CD8-positive, alpha-beta memory T cell (primary cell): Measurements from ENCODE around the gene GLT6D1. TPM values are rescaled to one million over a fixed set of nuclear protein-coding genes. Genes with fewer than 3 reads are reported as not detected.

ENCODE experiments used
- CTCF ChIA-PET: fragments of 350-600 bp; sonication (Branson Sonifier 250); formaldehyde crosslinking; loops from one replicate; lab custom pipeline; 2021; ENCODE audit warnings: antibody characterized with exemption; lab: Charles Lee
- POLR2A ChIA-PET: fragments of 350-600 bp; sonication (Branson Sonifier 250); formaldehyde crosslinking; loops from one replicate; lab custom pipeline; 2021; ENCODE audit warnings: antibody characterized with exemption; lab: Charles Lee
- DNase-seq, 5 donors: peaks; one replicate each; pipeline versions ENCODE4 v3.0.0 to v3.0.0-alpha.2; 2020 to 2022; ENCODE audit warnings: mixed read lengths in 1 of 5
- H3K27ac ChIP-seq: one replicate; pipeline ENCODE4 v1.7.0; 2013; ENCODE audit warnings: low read depth, mild to moderate bottlenecking, low read length, moderate library complexity
- H3K27me3 ChIP-seq: 2 replicates; pipeline ENCODE4 v1.7.0; 2013; ENCODE audit warnings: low read length, mild to moderate bottlenecking; ENCODE audit not compliant: insufficient read depth, poor library complexity, severe bottlenecking
- H3K36me3 ChIP-seq: 2 replicates; pipeline ENCODE4 v1.7.0; 2013; ENCODE audit warnings: mild to moderate bottlenecking, low read length, moderate library complexity; ENCODE audit not compliant: insufficient read depth
- H3K4me1 ChIP-seq: 2 replicates; pipeline ENCODE4 v1.7.0; 2013; ENCODE audit warnings: mild to moderate bottlenecking, low read length, moderate library complexity; ENCODE audit not compliant: insufficient read depth
- H3K4me3 ChIP-seq: 2 replicates; pipeline ENCODE4 v1.7.0; 2013; ENCODE audit warnings: mild to moderate bottlenecking, low read length
- H3K9me3 ChIP-seq: 2 replicates; pipeline ENCODE4 v1.7.0; 2013; ENCODE audit warnings: mild to moderate bottlenecking, low read length
- H3K27ac Mint-ChIP-seq, 8 donors: one replicate each; pipeline ENCODE4 v1.8.0; 2020 to 2021; ENCODE audit warnings: mixed read lengths in 8 of 8, mild to moderate bottlenecking in 6 of 8, inconsistent platforms in 3 of 8, moderate library complexity in 3 of 8
- H3K27me3 Mint-ChIP-seq, 2 donors: one replicate each; pipeline ENCODE4 v1.8.0; 2020 to 2021; ENCODE audit warnings: mixed read lengths in 2 of 2, mild to moderate bottlenecking in 1 of 2, moderate library complexity in 1 of 2
- H3K36me3 Mint-ChIP-seq, 3 donors: one replicate each; pipeline ENCODE4 v1.8.0; 2020 to 2021; ENCODE audit warnings: mixed read lengths in 3 of 3, inconsistent platforms in 1 of 3, mild to moderate bottlenecking in 1 of 3
- H3K4me1 Mint-ChIP-seq, 3 donors: one replicate each; pipeline ENCODE4 v1.8.0; 2020 to 2021; ENCODE audit warnings: mixed read lengths in 3 of 3, inconsistent platforms in 1 of 3, mild to moderate bottlenecking in 1 of 3
- H3K4me3 Mint-ChIP-seq, 7 donors: one replicate each; pipeline ENCODE4 v1.8.0; 2020 to 2021; ENCODE audit warnings: mixed read lengths in 7 of 7, mild to moderate bottlenecking in 6 of 7, moderate library complexity in 4 of 7, inconsistent platforms in 2 of 7
- H3K9me3 Mint-ChIP-seq, 5 donors: one replicate each; pipeline ENCODE4 v1.8.0; 2020 to 2022; ENCODE audit warnings: mixed read lengths in 5 of 5, mild to moderate bottlenecking in 3 of 5, moderate library complexity in 2 of 5, inconsistent platforms in 1 of 5
- polyA plus RNA-seq: library from polyadenylated mRNA; unstranded; fragments of 300-500 nt; fragmentation: Illumina TruSeq; gene quantifications from one replicate; pipeline ENCODE4 v1.2.3, GENCODE V29; 2021
- total RNA-seq, 2 experiments: library from RNA; stranded (reverse); gene quantifications; one replicate each; pipeline ENCODE4 v1.2.3, GENCODE V29; 2021

The GLT6D1 gene, protein sequence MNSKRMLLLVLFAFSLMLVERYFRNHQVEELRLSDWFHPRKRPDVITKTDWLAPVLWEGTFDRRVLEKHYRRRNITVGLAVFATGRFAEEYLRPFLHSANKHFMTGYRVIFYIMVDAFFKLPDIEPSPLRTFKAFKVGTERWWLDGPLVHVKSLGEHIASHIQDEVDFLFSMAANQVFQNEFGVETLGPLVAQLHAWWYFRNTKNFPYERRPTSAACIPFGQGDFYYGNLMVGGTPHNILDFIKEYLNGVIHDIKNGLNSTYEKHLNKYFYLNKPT
- not detected for total RNA-seq
- polyA plus RNA-seq: not detected

DNA sequence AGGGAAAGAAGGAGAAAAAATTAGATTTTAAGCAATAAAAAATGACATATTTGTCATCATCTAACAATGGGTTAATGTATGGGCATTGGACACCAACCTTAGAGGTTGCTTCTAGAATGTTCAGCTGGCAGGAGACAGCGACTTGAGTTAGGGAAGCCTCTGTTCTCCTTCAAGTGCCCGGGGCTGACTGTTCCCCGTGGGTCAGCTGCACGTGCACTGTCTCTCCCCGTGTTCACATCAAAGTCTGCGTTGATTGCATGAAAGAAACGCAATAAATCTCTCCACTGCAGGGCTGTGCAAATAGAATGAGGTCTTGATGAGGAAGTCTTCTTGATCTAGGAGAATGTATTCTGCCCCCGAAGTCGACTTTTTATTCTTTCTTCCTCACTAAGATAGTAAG, at the start of gene GLT6D1:
TSS of gene GLT6D1 (minus strand) at position 345 of the 400 bp plus-strand sequence. CDS start 353 bp downstream, outside the sequence.
- Mint-ChIP-seq H3K36me3 (peaks cover 0 to 7% (median 0%) of the 10 kb centered on the region in 3 donors), H3K27ac (no peak within 1 kb of the TSS), H3K9me3 (peaks cover 3 to 15% (median 10%) of the 10 kb centered on the region in 5 donors), H3K27me3 (peaks cover 16 to 59% of the 10 kb centered on the region in 2 donors), H3K4me3 (no peak within 1 kb of the TSS), H3K4me1 (no peaks in the 10 kb centered on the region)
- no peak for DNase-seq
- ChIA-PET POLR2A (no interaction called here), CTCF (no interaction called here)
- H3K4me1 ChIP-seq: no peaks in the 10 kb centered on the region
- H3K9me3 ChIP-seq: no peaks in the 10 kb centered on the region
- no peak within 1 kb of the TSS for H3K27ac ChIP-seq
- no peaks in the 10 kb centered on the region for H3K36me3 ChIP-seq
- no peak within 1 kb of the TSS for H3K4me3 ChIP-seq
- H3K27me3 ChIP-seq: peaks cover 8% of the 10 kb centered on the region

DNA sequence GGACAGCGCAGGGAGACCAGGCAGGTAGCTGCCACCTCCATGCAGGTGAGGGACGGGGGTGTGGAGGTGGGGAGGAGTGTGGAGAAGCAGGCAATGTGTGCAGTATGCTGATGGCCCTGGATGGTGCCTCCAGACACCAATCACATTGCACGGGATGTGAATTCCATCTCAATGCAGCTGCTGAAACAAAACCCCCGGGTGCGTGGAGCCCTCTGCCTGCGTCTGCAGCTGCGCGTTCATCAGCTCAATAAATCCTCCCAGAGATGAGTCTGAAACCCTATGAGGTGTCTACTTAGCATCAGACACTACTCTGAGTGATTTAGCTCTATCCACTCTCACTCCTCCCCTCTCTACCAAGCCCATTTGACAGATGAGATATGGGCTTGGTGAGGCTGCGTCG, 49.7 kb upstream of the GLT6D1 start:
- ChIA-PET POLR2A (no interaction called here), CTCF (no interaction called here)
- no peaks in the 10 kb centered on the region for H3K9me3 ChIP-seq
- H3K4me3 ChIP-seq: no peak overlapping the region
- no peaks in the 10 kb centered on the region for H3K36me3 ChIP-seq
- no peak for DNase-seq
- no peaks in the 10 kb centered on the region for H3K36me3 Mint-ChIP-seq
- no peaks in the 10 kb centered on the region for H3K4me1 ChIP-seq
- no peaks in the 10 kb centered on the region for H3K4me1 Mint-ChIP-seq
- H3K27me3 Mint-ChIP-seq: peaks cover 9 to 12% of the 10 kb centered on the region in 2 donors
- H3K27ac Mint-ChIP-seq: no peak overlapping the region
- no peak overlapping the region for H3K4me3 Mint-ChIP-seq
- H3K27me3 ChIP-seq: peaks cover 3% of the 10 kb centered on the region
- no peaks in the 10 kb centered on the region for H3K9me3 Mint-ChIP-seq
- no peak overlapping the region for H3K27ac ChIP-seq

DNA sequence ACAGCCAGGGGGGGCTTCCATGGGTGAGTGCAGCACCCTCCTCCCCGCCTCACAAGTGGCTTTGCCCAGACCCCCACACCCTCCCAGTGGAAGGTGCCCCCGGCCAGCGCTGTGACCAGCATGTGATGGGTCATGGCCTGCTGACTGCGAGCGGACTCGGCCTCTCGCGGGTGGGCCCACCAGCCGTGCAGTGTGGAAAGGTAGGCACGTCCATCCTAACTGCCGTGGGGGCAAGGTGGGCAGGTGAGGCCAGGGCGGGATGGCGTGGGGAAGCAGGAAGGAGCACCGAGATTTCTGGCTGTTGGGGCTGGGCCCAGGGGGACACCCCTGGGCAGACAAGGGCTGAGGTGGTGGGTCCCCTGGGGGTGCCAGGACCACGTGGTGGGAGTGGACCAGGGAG, 47.9 kb upstream of the GLT6D1 start:
- Histone ChIP-seq H3K9me3 (no peaks in the 10 kb centered on the region), H3K4me3 (no peak overlapping the region), H3K36me3 (no peaks in the 10 kb centered on the region), H3K4me1 (no peaks in the 10 kb centered on the region), H3K27ac (no peak overlapping the region), H3K27me3 (peaks cover 3% of the 10 kb centered on the region)
- no peak overlapping the region for H3K4me3 Mint-ChIP-seq
- peaks cover 6 to 11% of the 10 kb centered on the region in 2 donors for H3K27me3 Mint-ChIP-seq
- ChIA-PET POLR2A (no interaction called here), CTCF (no interaction called here)
- H3K36me3 Mint-ChIP-seq: no peaks in the 10 kb centered on the region
- H3K9me3 Mint-ChIP-seq: no peaks in the 10 kb centered on the region
- H3K4me1 Mint-ChIP-seq: no peaks in the 10 kb centered on the region
- DNase-seq: no peak
- no peak overlapping the region for H3K27ac Mint-ChIP-seq

DNA sequence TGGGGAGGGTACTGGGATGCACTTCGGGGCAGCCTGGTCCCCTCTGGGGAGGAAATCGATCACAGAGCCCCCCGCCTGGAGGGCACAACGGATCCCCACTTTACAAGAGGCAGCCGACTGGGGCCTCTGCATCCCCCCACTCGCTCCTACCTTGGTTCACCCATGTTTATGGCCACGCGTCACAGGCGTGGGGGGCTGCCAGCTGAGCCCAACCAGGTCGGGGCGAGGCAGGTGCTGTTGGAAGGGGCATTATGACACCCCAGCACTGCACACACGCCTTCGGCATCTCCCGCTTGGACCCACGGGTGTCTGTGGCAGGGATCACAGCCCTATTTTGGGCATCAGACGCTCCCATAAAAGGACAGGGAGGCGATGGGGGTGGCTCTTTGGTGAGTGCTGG, 45.4 kb upstream of the GLT6D1 start:
- Histone ChIP-seq H3K27ac (no peak overlapping the region), H3K36me3 (no peaks in the 10 kb centered on the region), H3K27me3 (peaks cover 3% of the 10 kb centered on the region), H3K4me3 (no peak overlapping the region), H3K4me1 (no peaks in the 10 kb centered on the region), H3K9me3 (no peaks in the 10 kb centered on the region)
- DNase-seq: no peak
- no peaks in the 10 kb centered on the region for H3K4me1 Mint-ChIP-seq
- CTCF ChIA-PET: no interaction called here
- H3K36me3 Mint-ChIP-seq: no peaks in the 10 kb centered on the region
- POLR2A ChIA-PET: no interaction called here
- H3K9me3 Mint-ChIP-seq: no peaks in the 10 kb centered on the region
- H3K27me3 Mint-ChIP-seq: peaks cover 3 to 5% of the 10 kb centered on the region in 2 donors
- H3K4me3 Mint-ChIP-seq: no peak overlapping the region
- no peak overlapping the region for H3K27ac Mint-ChIP-seq

DNA sequence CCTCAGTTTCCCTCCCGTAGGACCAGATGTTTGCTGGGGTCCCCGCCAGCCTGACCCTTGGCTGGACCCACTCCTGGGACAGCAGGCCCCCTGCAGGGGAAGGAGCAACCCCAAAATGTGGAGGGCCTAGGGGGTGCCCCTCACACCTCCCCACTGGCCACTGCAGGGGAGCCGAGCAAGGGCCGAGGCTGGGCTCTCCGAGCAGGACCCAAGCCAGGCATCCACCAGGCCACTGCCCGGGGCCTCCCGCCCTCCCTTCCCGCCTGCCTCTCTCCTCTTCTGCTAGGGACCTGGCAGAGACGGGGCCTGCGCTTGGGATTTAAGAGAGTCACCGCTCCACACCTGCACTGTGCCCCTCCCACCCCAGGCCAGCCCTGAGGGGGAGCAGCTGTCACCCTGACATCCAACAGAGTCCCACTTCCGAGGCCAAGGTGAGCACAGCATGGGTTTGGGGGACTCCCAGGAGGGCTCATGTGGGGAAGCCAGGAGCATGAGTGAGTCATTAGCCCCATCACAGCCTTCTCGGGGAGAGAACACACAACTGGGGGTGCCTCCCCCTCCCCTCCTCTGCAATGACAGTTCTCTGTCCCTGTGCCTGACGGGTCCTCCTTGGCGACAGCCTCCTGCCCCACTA, 44.2 kb upstream of the GLT6D1 start:
- POLR2A ChIA-PET: no interaction called here
- Mint-ChIP-seq H3K4me3 (no peak overlapping the region), H3K27ac (no peak overlapping the region), H3K4me1 (no peaks in the 10 kb centered on the region), H3K9me3 (no peaks in the 10 kb centered on the region), H3K27me3 (peaks cover 3 to 4% of the 10 kb centered on the region in 2 donors), H3K36me3 (no peaks in the 10 kb centered on the region)
- no peaks in the 10 kb centered on the region for H3K9me3 ChIP-seq
- H3K4me1 ChIP-seq: no peaks in the 10 kb centered on the region
- no peaks in the 10 kb centered on the region for H3K36me3 ChIP-seq
- H3K27me3 ChIP-seq: peaks cover 3% of the 10 kb centered on the region
- CTCF ChIA-PET: no interaction called here
- no peak overlapping the region for H3K4me3 ChIP-seq
- DNase-seq: no peak
- no peak overlapping the region for H3K27ac ChIP-seq

DNA sequence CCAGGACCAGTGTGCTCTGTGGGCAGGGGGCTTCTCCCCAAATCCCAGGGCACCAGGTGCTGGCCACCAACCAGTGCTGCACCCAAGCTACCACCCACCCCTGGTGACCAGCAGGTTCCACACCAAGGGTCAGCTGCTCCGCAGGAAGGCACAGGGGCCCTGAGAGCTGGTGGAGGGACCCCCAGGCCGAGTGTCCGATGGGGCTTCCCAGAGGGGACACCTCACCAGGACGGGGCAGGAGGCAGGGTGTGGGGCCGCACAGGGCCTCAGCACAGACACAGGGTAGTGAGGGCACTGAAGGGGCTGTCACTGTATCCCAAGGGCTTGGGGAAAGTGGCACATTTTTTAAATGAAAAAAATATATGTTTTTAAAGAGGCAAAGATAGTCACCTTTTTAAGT, 41.8 kb upstream of the GLT6D1 start:
- H3K9me3 Mint-ChIP-seq: no peaks in the 10 kb centered on the region
- peaks cover 3 to 4% of the 10 kb centered on the region in 2 donors for H3K27me3 Mint-ChIP-seq
- Histone ChIP-seq H3K27me3 (peaks cover 3% of the 10 kb centered on the region), H3K4me1 (no peaks in the 10 kb centered on the region), H3K27ac (no peak overlapping the region), H3K9me3 (no peaks in the 10 kb centered on the region), H3K36me3 (no peaks in the 10 kb centered on the region), H3K4me3 (no peak overlapping the region)
- H3K36me3 Mint-ChIP-seq: no peaks in the 10 kb centered on the region
- POLR2A ChIA-PET: no interaction called here
- no peaks in the 10 kb centered on the region for H3K4me1 Mint-ChIP-seq
- no peak overlapping the region for H3K27ac Mint-ChIP-seq
- no peak overlapping the region for H3K4me3 Mint-ChIP-seq
- DNase-seq: no peak
- CTCF ChIA-PET: no interaction called here

DNA sequence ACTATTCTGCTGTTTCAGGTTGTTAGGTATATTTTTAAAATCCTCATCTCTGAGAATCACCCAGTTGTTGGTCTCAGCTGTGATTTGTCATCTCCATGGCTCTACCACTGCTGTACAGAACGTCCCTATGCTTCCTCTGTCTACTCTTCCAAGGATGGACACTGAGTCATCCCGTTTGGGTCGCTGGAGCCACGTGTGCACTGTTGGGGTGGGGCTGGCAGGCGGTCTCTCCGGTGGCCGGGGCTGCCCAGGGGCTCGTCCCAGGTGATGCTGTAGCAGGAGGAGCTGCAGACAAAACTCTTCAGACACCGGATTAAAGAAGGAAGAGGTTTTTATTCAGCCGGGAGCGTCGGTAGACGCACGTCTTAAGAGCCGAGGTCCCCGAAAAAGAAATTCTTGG, 40.7 kb upstream of the GLT6D1 start:
- Histone ChIP-seq H3K36me3 (no peaks in the 10 kb centered on the region), H3K27me3 (peaks cover 3% of the 10 kb centered on the region), H3K27ac (no peak overlapping the region), H3K4me3 (no peak overlapping the region), H3K9me3 (no peaks in the 10 kb centered on the region), H3K4me1 (no peaks in the 10 kb centered on the region)
- ChIA-PET POLR2A (no interaction called here), CTCF (no interaction called here)
- no peaks in the 10 kb centered on the region for H3K36me3 Mint-ChIP-seq
- peaks cover 3 to 4% of the 10 kb centered on the region in 2 donors for H3K27me3 Mint-ChIP-seq
- DNase-seq: no peak
- no peaks in the 10 kb centered on the region for H3K9me3 Mint-ChIP-seq
- H3K27ac Mint-ChIP-seq: no peak overlapping the region
- H3K4me3 Mint-ChIP-seq: no peak overlapping the region
- no peaks in the 10 kb centered on the region for H3K4me1 Mint-ChIP-seq

DNA sequence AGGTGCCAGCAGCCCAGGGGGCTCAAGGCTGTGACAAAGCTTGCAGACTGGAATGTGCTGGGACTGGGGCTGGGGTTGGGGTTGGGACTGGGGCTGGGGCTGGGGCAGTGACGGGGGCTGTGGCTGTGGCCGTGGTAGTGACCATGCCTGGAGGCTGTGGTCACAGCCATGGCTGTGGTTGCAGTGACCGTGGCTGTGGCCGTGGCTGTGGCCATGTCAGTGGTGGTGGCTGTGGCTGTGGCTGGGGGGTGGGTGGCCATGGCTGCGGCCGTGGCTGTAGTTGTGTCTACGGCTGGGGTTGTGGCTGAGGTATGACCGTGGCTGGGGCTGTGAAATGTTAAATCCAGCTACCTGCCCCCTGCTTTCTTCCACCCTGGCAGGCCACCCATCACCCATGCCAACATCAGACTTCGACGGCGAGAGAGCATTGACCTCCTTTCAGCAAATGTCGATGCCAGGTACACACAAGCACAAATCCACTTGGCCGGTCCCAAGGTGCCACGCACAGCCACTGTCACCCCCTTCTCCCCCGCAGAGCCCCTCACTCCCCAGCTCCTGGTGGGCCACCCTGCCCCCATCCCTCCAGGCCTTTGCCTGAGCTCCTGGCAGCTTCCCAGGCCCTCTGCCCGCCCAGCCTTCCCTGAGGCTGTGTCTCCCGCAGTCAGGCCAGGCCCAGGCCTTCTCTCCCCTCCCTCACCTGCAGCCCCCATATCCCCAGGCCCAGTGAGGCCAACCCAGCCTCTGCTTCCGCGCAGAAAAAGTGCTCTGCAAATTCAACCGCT, 39.1 kb upstream of the GLT6D1 start:
- Mint-ChIP-seq H3K9me3 (no peaks in the 10 kb centered on the region), H3K4me3 (no peak overlapping the region), H3K36me3 (no peaks in the 10 kb centered on the region), H3K27ac (no peak overlapping the region), H3K4me1 (no peaks in the 10 kb centered on the region), H3K27me3 (peaks cover 3 to 4% of the 10 kb centered on the region in 2 donors)
- Histone ChIP-seq H3K9me3 (no peaks in the 10 kb centered on the region), H3K27me3 (no peaks in the 10 kb centered on the region), H3K36me3 (no peaks in the 10 kb centered on the region), H3K4me1 (no peaks in the 10 kb centered on the region), H3K27ac (no peak overlapping the region), H3K4me3 (no peak overlapping the region)
- ChIA-PET POLR2A (no interaction called here), CTCF (no interaction called here)
- DNase-seq: no peak
